Loucy (cell line): ENCODE measurements around the gene FTO.

Source experiments
- H2AFZ ChIP-seq: fragments of 200-600 bp; sonication (generic); 2 replicates; pipeline ENCODE4 v1.6.0; 2016; ENCODE audit warnings: antibody characterized with exemption, mild to moderate bottlenecking, low read length, moderate library complexity
- H3F3A ChIP-seq: fragments of 200-600 bp; 2 replicates; pipeline ENCODE4 v1.6.0; 2016; ENCODE audit warnings: antibody characterized with exemption, low read depth, mild to moderate bottlenecking
- H3K27me3 ChIP-seq: fragments of 200-600 bp; sonication (generic); 2 replicates; pipeline ENCODE4 v1.6.1; 2014; ENCODE audit warnings: low read length, mild to moderate bottlenecking; ENCODE audit not compliant: insufficient read depth, poor library complexity, severe bottlenecking
- H3K36me3 ChIP-seq: fragments of 200-600 bp; sonication (generic); 2 replicates; pipeline ENCODE4 v1.6.1; 2016; ENCODE audit warnings: low read length; ENCODE audit not compliant: insufficient read depth
- H3K4me1 ChIP-seq: fragments of 200-600 bp; sonication (generic); 2 replicates; pipeline ENCODE4 v1.5.1; 2014; ENCODE audit warnings: low read length, mild to moderate bottlenecking; ENCODE audit not compliant: insufficient read depth, poor library complexity, severe bottlenecking
- H3K4me2 ChIP-seq: fragments of 200-600 bp; sonication (generic); 2 replicates; pipeline ENCODE4 v1.6.0; 2014; ENCODE audit warnings: antibody characterized with exemption, low read length, low read depth, mild to moderate bottlenecking; ENCODE audit not compliant: poor library complexity, severe bottlenecking
- H3K4me3 ChIP-seq: fragments of 200-600 bp; sonication (generic); 2 replicates; pipeline ENCODE4 v1.5.1; 2014; ENCODE audit warnings: low read length, mild to moderate bottlenecking, mixed read lengths; ENCODE audit not compliant: poor library complexity, severe bottlenecking
- H3K79me2 ChIP-seq: fragments of 200-600 bp; sonication (generic); 2 replicates; pipeline ENCODE4 v1.6.1; 2014; ENCODE audit warnings: low read length; ENCODE audit not compliant: insufficient read depth
- H3K9ac ChIP-seq: fragments of 200-600 bp; sonication (generic); 2 replicates; pipeline ENCODE4 v1.6.0; 2014; ENCODE audit warnings: mild to moderate bottlenecking, low read depth, low read length, moderate library complexity; ENCODE audit not compliant: poor library complexity, severe bottlenecking
- H3K9me2 ChIP-seq: fragments of 200-600 bp; sonication (generic); replicated peaks from 2 replicates; pipeline ENCODE4 v1.6.1; 2016; ENCODE audit warnings: low read depth, low read length, mixed read lengths
- H3K9me3 ChIP-seq: fragments of 200-600 bp; sonication (generic); 2 replicates; pipeline ENCODE4 v1.6.1; 2014; ENCODE audit warnings: mild to moderate bottlenecking, antibody characterized with exemption, low read length, low read depth; ENCODE audit not compliant: insufficient read depth
- H4K20me1 ChIP-seq: fragments of 200-600 bp; sonication (generic); 2 replicates; pipeline ENCODE4 v1.6.0; 2014; ENCODE audit warnings: antibody characterized with exemption, low read length, mild to moderate bottlenecking; ENCODE audit not compliant: insufficient read depth, poor library complexity, severe bottlenecking
- EZH2phosphoT487 ChIP-seq: fragments of 200-600 bp; IDR thresholded peaks from 2 replicates; pipeline ENCODE4 v1.6.1; 2018; ENCODE audit warnings: antibody characterized with exemption, mild to moderate bottlenecking, moderate library complexity, borderline replicate concordance
- TF ChIP-seq, protein P1 (sequence below): fragments of 200-600 bp; sonication (generic); conservative IDR thresholded peaks from 2 replicates; pipeline ENCODE4 v1.5.1; 2014; ENCODE audit warnings: mild to moderate bottlenecking, antibody characterized with exemption, low read length

Gene FTO

DNA sequence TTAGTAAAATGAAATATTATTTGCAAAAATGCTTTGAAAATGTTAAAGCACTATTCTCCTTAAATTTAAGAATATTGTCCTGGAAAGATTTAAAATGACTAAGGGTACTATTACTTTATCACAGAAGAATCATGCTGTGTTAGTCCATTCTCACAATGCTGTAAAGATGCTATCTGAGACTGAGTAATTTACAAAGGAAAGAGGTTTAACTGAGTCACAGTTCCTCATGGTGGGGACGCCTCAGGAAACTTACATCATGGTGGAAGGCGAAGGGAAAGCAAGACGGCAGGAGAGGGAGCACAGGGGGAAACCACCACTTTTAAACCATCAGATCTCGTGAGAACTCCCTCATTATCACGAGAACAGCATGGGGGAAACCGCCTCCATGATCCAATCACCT is 337.0 kb downstream of the FTO start:
- H3K27me3 ChIP-seq = no peaks in the 10 kb centered on the region
- TF ChIP-seq, protein P1, sequence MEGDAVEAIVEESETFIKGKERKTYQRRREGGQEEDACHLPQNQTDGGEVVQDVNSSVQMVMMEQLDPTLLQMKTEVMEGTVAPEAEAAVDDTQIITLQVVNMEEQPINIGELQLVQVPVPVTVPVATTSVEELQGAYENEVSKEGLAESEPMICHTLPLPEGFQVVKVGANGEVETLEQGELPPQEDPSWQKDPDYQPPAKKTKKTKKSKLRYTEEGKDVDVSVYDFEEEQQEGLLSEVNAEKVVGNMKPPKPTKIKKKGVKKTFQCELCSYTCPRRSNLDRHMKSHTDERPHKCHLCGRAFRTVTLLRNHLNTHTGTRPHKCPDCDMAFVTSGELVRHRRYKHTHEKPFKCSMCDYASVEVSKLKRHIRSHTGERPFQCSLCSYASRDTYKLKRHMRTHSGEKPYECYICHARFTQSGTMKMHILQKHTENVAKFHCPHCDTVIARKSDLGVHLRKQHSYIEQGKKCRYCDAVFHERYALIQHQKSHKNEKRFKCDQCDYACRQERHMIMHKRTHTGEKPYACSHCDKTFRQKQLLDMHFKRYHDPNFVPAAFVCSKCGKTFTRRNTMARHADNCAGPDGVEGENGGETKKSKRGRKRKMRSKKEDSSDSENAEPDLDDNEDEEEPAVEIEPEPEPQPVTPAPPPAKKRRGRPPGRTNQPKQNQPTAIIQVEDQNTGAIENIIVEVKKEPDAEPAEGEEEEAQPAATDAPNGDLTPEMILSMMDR = no peak
- TF ChIP-seq EZH2phosphoT487 = no peak
- no peak overlapping the region for H3K4me3 ChIP-seq
- no peaks in the 10 kb centered on the region for H3K9me2 ChIP-seq
- no peaks in the 10 kb centered on the region for H4K20me1 ChIP-seq
- H3K79me2 ChIP-seq = no peaks in the 10 kb centered on the region
- H3K9ac ChIP-seq = no peak overlapping the region
- no peak overlapping the region for H3K4me2 ChIP-seq
- no peaks in the 10 kb centered on the region for H3F3A ChIP-seq
- H3K36me3 ChIP-seq = no peaks in the 10 kb centered on the region
- H3K4me1 ChIP-seq = no peaks in the 10 kb centered on the region
- H2AFZ ChIP-seq = no peak overlapping the region
- no peaks in the 10 kb centered on the region for H3K9me3 ChIP-seq

DNA sequence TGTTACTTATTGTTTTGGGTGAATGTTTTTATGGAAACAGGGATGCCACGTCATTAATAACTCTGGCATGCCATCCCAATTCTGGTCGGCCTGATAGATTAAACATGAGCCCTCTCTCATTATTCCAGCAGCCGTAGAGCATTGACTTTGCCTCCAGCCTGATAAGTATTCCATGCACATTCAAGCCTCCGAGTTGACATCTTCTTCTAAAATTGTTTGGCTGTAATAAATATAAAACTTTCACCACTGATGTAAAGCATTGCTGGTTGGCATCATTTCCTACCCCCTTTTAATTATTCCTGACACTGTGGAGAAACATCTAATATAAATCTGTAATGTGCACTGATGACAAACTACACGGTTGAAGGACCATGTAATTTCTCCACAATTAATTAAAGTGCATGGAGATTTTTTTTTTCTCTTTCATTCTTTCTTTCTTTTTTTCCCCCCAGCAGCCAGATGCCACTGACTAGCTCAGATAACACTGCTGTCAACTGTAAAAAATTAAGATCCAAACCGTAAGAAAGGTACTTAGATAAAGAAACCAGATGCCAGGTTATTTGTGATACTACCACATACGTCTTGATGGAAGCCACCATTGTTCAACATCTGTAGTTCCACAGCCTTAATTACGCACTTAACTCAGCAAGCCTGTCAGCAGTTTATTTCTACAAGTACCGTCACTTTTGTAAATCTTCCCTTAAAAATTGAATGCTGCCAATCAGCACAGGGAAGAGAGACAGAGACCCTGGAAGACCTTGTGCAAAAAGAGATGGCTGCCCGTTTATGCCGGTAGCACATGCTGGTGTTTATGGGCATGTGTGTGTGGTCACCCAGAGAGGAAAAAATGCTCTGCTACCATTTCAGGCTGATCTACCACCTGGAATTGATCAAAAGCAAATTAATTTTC is 344.9 kb downstream of the FTO start:
- TF ChIP-seq, protein P1 = no peak
- no peak for TF ChIP-seq EZH2phosphoT487
- H3K79me2 ChIP-seq = no peaks in the 10 kb centered on the region; the same call in 1 of the 2 replicates
- peak overlapping the region; percentile 19; the same call in 1 of the 2 replicates for H2AFZ ChIP-seq
- H3K4me1 ChIP-seq = peaks cover 57% of the 10 kb centered on the region
- H3K9me2 ChIP-seq = no peaks in the 10 kb centered on the region
- no peaks in the 10 kb centered on the region for H4K20me1 ChIP-seq
- no peaks in the 10 kb centered on the region for H3K36me3 ChIP-seq
- H3F3A ChIP-seq = peaks cover 36% of the 10 kb centered on the region
- peak overlapping the region; percentile 71 for H3K4me2 ChIP-seq
- no peaks in the 10 kb centered on the region for H3K9me3 ChIP-seq
- no peaks in the 10 kb centered on the region for H3K27me3 ChIP-seq
- H3K9ac ChIP-seq = peak overlapping the region; percentile 78
- H3K4me3 ChIP-seq = no peak overlapping the region

DNA sequence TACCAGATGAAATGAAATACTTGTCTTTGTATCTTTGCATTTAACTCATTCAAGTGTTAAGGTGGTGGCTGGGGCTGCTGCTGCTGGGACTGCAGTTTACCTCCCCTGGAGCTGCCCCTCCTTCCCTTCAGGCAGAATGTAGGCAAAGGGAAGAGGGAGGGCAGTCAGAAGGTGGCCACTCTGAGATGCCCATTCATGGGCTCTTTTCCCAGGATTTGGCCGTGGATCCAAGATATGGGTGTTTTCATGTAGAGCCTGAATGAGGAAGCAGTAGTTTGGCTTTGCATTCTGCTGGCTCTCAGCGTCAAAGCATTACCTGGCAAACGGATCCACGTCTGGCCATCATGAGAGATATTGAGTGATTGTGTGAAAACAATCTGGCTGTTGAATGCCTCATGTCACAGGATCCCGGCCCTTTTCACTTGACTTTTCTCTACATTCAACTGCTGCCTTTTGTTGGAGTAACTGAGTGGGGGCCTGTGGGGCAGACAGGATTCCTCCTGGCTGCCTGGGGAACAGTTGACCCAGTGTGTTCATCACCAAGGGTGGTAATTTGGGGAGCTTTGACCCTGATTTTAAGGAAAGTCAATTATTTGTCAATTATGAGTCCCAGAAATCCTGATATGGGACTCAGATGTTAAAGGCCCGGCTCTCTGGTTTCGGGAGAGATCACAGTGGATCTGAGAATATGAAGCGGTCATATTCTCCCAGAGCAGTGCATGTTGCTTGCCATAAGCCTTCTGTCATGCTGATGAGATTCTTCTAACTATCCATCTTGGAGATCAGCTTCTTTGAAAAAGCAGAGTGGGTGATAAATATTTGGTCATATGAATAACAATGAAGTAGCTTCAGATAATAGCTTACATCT is 345.9 kb downstream of the FTO start:
- Histone ChIP-seq H4K20me1 (no peaks in the 10 kb centered on the region), H3K9me3 (no peaks in the 10 kb centered on the region)

More for the DNA sequence above, 345.9 kb downstream of the FTO start:
- no peak for TF ChIP-seq EZH2phosphoT487
- TF ChIP-seq, protein P1 = no peak
- H3K4me1 ChIP-seq = peaks cover 67% of the 10 kb centered on the region
- H3K9me2 ChIP-seq = no peaks in the 10 kb centered on the region
- H3K36me3 ChIP-seq = no peaks in the 10 kb centered on the region
- peak overlapping the region; percentile 71 for H3K4me2 ChIP-seq
- peaks cover 36% of the 10 kb centered on the region for H3F3A ChIP-seq
- peak overlapping the region; percentile 19; the same call in 1 of the 2 replicates for H2AFZ ChIP-seq
- peaks cover 5% of the 10 kb centered on the region; the same call in 1 of the 2 replicates for H3K79me2 ChIP-seq
- peak overlapping the region; percentile 49 for H3K4me3 ChIP-seq
- no peaks in the 10 kb centered on the region for H3K27me3 ChIP-seq
- H3K9ac ChIP-seq = peak overlapping the region; percentile 78
